ENCODE data around the gene USP13.

USP13 gene

DNA sequence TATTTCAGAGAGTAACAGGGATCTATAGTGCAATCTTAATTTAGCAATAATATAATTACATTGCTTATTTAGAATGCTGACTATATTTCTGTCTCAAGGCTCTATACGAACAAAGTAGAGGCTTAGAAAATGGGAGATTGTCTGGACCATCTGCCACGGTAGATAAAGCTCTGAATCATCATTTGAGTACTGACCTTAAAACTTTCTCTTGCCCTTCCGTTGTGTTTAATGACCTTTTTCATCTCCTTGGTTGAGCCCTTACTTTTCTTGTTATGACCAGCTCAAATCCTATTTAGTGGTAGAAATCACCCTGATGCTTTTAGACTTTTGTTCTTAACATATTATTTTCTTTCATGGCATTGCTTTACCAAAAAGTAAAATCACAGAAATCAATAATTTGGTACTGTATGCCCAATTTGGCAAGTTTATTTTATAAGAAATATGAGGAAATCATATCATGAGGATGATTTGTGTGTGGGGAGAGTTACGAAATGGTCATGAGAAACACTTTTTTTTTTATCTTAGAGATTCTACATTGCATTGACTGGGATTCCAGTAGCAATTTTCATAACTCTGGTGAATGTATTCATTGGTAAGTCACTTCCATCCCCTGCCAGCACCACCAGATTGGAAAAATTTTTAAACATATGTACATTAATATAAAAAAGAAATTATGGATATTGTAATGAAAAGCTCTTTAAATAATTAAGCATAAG, 37.2 kb upstream of the USP13 start:
- Histone ChIP-seq H3K36me3 (ENCODE audit: low read depth) (peaks cover 68% of the 10 kb centered on the region), H3K27ac (ENCODE audit: poor library complexity, severe bottlenecking) (no peak overlapping the region), H3K4me3 (ENCODE audit: severe bottlenecking) (no peak overlapping the region), H3K27me3 (ENCODE audit: insufficient read depth, poor library complexity, severe bottlenecking) (no peaks in the 10 kb centered on the region), H3K9me3 (ENCODE audit: severe bottlenecking) (no peaks in the 10 kb centered on the region), H3K4me1 (ENCODE audit: insufficient read depth, poor library complexity, severe bottlenecking) (peaks cover 6% of the 10 kb centered on the region)
- ATAC-seq (ENCODE audit: low read depth) (no peak), DNase-seq (ENCODE audit: low spot score) (no peak)
- TF ChIP-seq CTCF (IDR thresholded peaks at IDR 0.05; ENCODE audit: poor library complexity, severe bottlenecking) = no peak

- no peak for TF ChIP-seq CTCF (IDR thresholded peaks at IDR 0.05; ENCODE audit: poor library complexity, severe bottlenecking)
- H3K4me1 ChIP-seq (ENCODE audit: insufficient read depth, poor library complexity, severe bottlenecking) = no peaks in the 10 kb centered on the region
- no peak for ATAC-seq (ENCODE audit: low read depth)
- H3K27ac ChIP-seq (ENCODE audit: poor library complexity, severe bottlenecking) = no peak overlapping the region
- no peaks in the 10 kb centered on the region for H3K27me3 ChIP-seq (ENCODE audit: insufficient read depth, poor library complexity, severe bottlenecking)
- H3K36me3 ChIP-seq (ENCODE audit: low read depth) = peaks cover 78% of the 10 kb centered on the region
- no peak for DNase-seq (ENCODE audit: low spot score)
- no peak overlapping the region for H3K4me3 ChIP-seq (ENCODE audit: severe bottlenecking)
- H3K9me3 ChIP-seq (ENCODE audit: severe bottlenecking) = no peaks in the 10 kb centered on the region
These were observed 30.8 kb upstream of the USP13 start for GRCh38 chr3:179622023-179622422.

DNA sequence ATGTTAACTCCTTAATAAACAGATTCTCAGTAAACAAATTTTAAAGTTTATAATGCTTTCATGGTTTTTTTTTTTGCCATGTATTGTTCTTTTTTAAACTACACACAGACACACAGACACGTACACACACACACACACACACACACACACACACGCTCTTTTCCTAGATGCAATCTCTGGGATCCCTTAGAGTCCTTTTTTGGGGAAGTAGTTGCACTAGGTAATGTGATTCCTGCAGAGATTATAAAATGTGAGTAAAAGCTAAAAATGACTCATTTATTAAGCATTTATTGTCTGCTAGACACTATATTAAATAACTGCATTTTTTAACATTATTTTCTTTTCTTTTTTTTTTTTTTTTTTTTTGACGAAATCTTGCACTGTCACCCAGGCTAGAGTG, 28.4 kb upstream of the USP13 start:
- TF ChIP-seq CTCF (IDR thresholded peaks at IDR 0.05; ENCODE audit: poor library complexity, severe bottlenecking) = no peak
- Histone ChIP-seq H3K27me3 (ENCODE audit: insufficient read depth, poor library complexity, severe bottlenecking) (no peaks in the 10 kb centered on the region), H3K4me1 (ENCODE audit: insufficient read depth, poor library complexity, severe bottlenecking) (no peaks in the 10 kb centered on the region), H3K36me3 (ENCODE audit: low read depth) (peaks cover 54% of the 10 kb centered on the region), H3K27ac (ENCODE audit: poor library complexity, severe bottlenecking) (no peak overlapping the region), H3K9me3 (ENCODE audit: severe bottlenecking) (no peaks in the 10 kb centered on the region), H3K4me3 (ENCODE audit: severe bottlenecking) (no peak overlapping the region)
- ATAC-seq (ENCODE audit: low read depth) = no peak
- DNase-seq (ENCODE audit: low spot score) = no peak

DNA sequence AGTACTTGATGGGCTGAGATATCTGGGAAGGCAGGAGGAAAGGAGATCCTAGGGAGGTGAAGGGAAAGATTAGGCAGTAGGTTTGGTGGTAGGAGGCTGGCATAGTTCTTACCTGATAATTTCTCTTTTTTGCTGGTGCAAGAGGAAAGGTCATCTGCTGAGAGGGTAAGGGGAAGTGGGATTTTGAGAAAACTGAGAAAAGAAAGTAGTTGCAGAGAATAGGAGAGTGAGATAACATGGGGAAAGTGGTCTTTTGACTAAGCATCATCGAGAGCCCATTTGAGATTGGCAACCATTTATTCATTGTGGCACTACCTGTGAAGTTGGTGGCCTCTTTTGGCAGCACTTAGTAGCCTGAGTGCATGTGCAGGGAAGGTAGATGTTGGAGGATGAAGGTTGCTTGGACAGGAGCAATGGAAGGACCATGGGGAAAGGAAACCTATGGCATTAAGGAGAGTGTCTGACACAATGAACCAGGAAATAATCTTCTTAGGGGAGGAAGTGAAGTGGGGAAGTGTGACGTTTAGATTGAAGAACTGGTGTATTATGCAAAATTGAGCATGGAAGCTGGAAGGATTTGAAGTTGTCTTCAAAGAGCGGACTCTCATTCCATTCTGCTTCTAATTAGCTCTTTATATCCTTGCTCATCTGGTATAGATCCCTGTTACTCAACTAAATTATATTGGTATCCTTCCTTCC, 21.9 kb upstream of the USP13 start:
- H3K4me3 ChIP-seq (ENCODE audit: severe bottlenecking) = no peak overlapping the region
- H3K36me3 ChIP-seq (ENCODE audit: low read depth) = no peaks in the 10 kb centered on the region
- no peaks in the 10 kb centered on the region for H3K9me3 ChIP-seq (ENCODE audit: severe bottlenecking)
- no peak for TF ChIP-seq CTCF (IDR thresholded peaks at IDR 0.05; ENCODE audit: poor library complexity, severe bottlenecking)
- no peak overlapping the region for H3K27ac ChIP-seq (ENCODE audit: poor library complexity, severe bottlenecking)
- no peaks in the 10 kb centered on the region for H3K27me3 ChIP-seq (ENCODE audit: insufficient read depth, poor library complexity, severe bottlenecking)
- DNase-seq (ENCODE audit: low spot score) (no peak), ATAC-seq (ENCODE audit: low read depth) (no peak)
- H3K4me1 ChIP-seq (ENCODE audit: insufficient read depth, poor library complexity, severe bottlenecking) = no peaks in the 10 kb centered on the region

DNA sequence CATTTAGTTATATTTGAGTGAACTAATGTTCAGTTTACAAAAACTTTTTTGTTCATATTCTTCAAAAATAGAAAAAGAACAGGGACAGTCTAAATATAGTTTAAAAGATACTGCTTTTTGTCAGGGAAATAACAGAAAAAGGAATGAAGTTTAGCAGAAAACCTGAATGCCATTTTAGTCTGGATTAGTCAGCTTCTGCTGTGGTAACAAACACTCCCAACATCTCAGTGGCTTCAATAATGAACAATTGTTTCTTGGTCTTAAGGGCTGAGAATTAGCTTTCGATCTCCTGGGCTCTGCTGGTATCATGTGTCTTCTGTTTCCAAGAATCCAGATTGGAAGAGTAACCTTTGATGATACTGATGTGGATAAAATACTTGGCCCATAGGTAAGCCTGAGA, 12.4 kb upstream of the USP13 start:
- ATAC-seq (ENCODE audit: low read depth) (no peak), DNase-seq (ENCODE audit: low spot score) (no peak)
- Histone ChIP-seq H3K27ac (ENCODE audit: poor library complexity, severe bottlenecking) (no peak overlapping the region), H3K4me1 (ENCODE audit: insufficient read depth, poor library complexity, severe bottlenecking) (no peaks in the 10 kb centered on the region), H3K36me3 (ENCODE audit: low read depth) (no peaks in the 10 kb centered on the region), H3K9me3 (ENCODE audit: severe bottlenecking) (no peaks in the 10 kb centered on the region), H3K27me3 (ENCODE audit: insufficient read depth, poor library complexity, severe bottlenecking) (no peaks in the 10 kb centered on the region), H3K4me3 (ENCODE audit: severe bottlenecking) (no peak overlapping the region)
- no peak for TF ChIP-seq CTCF (IDR thresholded peaks at IDR 0.05; ENCODE audit: poor library complexity, severe bottlenecking)
